ENCODE measurements around the gene ECSCR. TPM values are rescaled to one million over a fixed set of nuclear protein-coding genes. Genes with fewer than 3 reads are reported as not detected.
"Not testable (repeated sequence)": the region's sequence is repeated elsewhere in the genome, so short reads cannot be mapped to it uniquely, and the experiment has no call there.

ECSCR gene
- total RNA-seq, 1 experiment from 2014 or later: not detected

DNA sequence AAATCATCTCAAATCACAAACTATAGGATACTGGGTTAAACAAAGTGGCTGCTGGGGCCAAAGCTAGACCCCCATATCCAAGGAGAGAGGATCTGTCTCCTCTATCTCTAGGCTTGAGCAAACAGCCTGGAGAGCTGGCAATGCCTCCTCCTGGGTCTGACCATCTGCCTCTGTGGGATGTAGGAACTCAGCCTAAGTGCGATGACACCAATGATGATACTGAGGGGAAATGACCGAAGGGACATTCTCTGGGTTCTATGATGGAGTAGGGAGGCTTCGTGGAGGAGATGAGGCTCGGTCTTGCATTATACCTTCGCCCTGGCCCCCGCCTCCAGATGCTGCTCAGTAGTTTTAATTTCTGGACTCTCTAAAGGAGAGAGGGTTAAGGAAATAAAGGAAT, 49.4 kb downstream of the ECSCR start:
- Mint-ChIP-seq H3K36me3 (ENCODE audit: insufficient read depth, unreplicated experiment) (no peaks in the 10 kb centered on the region), H3K9me3 (ENCODE audit: unreplicated experiment) (no peaks in the 10 kb centered on the region), H3K4me1 (ENCODE audit: low read depth, unreplicated experiment) (no peaks in the 10 kb centered on the region), H3K27me3 (ENCODE audit: insufficient read depth, unreplicated experiment) (no peaks in the 10 kb centered on the region), H3K4me3 (ENCODE audit: unreplicated experiment) (no peak overlapping the region), H3K27ac (ENCODE audit: unreplicated experiment) (no peak overlapping the region)
- TF ChIP-seq, protein P1, sequence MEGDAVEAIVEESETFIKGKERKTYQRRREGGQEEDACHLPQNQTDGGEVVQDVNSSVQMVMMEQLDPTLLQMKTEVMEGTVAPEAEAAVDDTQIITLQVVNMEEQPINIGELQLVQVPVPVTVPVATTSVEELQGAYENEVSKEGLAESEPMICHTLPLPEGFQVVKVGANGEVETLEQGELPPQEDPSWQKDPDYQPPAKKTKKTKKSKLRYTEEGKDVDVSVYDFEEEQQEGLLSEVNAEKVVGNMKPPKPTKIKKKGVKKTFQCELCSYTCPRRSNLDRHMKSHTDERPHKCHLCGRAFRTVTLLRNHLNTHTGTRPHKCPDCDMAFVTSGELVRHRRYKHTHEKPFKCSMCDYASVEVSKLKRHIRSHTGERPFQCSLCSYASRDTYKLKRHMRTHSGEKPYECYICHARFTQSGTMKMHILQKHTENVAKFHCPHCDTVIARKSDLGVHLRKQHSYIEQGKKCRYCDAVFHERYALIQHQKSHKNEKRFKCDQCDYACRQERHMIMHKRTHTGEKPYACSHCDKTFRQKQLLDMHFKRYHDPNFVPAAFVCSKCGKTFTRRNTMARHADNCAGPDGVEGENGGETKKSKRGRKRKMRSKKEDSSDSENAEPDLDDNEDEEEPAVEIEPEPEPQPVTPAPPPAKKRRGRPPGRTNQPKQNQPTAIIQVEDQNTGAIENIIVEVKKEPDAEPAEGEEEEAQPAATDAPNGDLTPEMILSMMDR (IDR thresholded peaks at IDR 0.05; ENCODE audit: insufficient read depth in 1 of 2, low read depth in 1 of 2, low read length in 1 of 2, severe bottlenecking in 1 of 2, unreplicated experiment in 1 of 2): no peak
- no TSS peak for BruUV-seq (replicated peaks)
- no peaks in the 10 kb centered on the region for H3K4me1 ChIP-seq
- CTCF ChIA-PET: no interaction called here
- no peaks in the 10 kb centered on the region for H3K9me3 ChIP-seq
- DNase-seq: no peak
- POLR2A ChIA-PET: no interaction called here
- no peaks in the 10 kb centered on the region for H3K36me3 ChIP-seq (ENCODE audit: control insufficient read depth, insufficient read depth, low read length)
- intact Hi-C loops (cut with micrococcal nuclease; ENCODE audit: unreplicated experiment): no loop called here
- H3K27me3 ChIP-seq (replicated peaks; ENCODE audit: control insufficient read depth, insufficient read depth, low read length): no peaks in the 10 kb centered on the region
- no peak overlapping the region for H3K4me3 ChIP-seq (ENCODE audit: low read depth, low read length)

DNA sequence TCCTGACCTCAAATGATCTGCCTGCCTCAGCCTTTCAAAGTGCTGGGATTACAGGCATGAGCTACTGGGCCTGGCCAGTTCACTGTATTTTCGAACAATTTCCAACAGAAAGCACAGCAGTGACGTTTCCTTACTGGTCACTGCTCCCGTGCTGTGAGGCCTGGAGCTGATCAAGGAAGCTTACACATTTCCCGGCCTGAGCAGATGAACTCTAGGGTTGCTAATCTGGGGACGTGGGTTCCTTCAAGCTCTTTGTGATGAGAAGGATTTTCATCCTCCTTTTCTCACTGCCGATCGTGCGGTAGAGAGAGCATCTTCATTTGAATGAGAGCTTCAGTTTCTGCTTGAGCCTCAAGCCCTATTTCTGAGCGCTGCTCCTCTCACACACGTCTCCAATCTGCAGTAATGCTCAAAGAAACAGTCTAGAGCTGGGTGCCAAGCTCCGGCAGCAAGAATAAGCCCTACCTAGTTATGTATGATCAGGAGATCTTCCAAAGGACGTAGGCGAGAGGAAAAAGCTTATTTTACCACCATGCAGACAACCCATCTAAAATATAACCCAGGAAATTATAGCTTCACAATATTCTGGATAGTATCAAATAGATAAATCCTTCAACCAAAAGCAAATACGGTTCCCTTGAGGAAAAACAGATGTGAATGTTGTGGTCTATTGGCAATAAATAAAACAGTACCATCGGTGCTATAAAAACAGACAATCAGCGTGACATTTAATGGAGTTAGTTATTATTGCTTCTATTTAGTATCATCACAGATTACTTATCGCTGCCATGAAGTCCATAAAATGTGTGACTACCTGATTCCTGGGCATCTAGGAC, 51.3 kb downstream of the ECSCR start:
- no peaks in the 10 kb centered on the region for H3K4me1 Mint-ChIP-seq (ENCODE audit: low read depth, unreplicated experiment)
- CTCF ChIA-PET: interaction anchor here (0.5 to 1.1 kb wide), 4 partner anchors 9 to 658 kb away, joined by 3 read pairs; partner anchors contain the start of gene CTNNA1
- H3K27ac Mint-ChIP-seq (ENCODE audit: unreplicated experiment): no peak overlapping the region
- H3K27me3 ChIP-seq (replicated peaks; ENCODE audit: control insufficient read depth, insufficient read depth, low read length): no peaks in the 10 kb centered on the region
- no peaks in the 10 kb centered on the region for H3K36me3 ChIP-seq (ENCODE audit: control insufficient read depth, insufficient read depth, low read length)
- no peaks in the 10 kb centered on the region for H3K36me3 Mint-ChIP-seq (ENCODE audit: insufficient read depth, unreplicated experiment)
- BruUV-seq (replicated peaks): no TSS peak
- H3K9me3 Mint-ChIP-seq (ENCODE audit: unreplicated experiment): no peaks in the 10 kb centered on the region
- DNase-seq: no peak
- no peaks in the 10 kb centered on the region for H3K27me3 Mint-ChIP-seq (ENCODE audit: insufficient read depth, unreplicated experiment)
- intact Hi-C loops (cut with micrococcal nuclease; ENCODE audit: unreplicated experiment): no loop called here
- TF ChIP-seq, protein P1 (IDR thresholded peaks at IDR 0.05; ENCODE audit: insufficient read depth in 1 of 2, low read depth in 1 of 2, low read length in 1 of 2, severe bottlenecking in 1 of 2, unreplicated experiment in 1 of 2): no peak
- no peaks in the 10 kb centered on the region for H3K4me1 ChIP-seq
- no peaks in the 10 kb centered on the region for H3K9me3 ChIP-seq
- H3K4me3 ChIP-seq (ENCODE audit: low read depth, low read length): no peak overlapping the region
- POLR2A ChIA-PET: no interaction called here
- H3K4me3 Mint-ChIP-seq (ENCODE audit: unreplicated experiment): no peak overlapping the region

DNA sequence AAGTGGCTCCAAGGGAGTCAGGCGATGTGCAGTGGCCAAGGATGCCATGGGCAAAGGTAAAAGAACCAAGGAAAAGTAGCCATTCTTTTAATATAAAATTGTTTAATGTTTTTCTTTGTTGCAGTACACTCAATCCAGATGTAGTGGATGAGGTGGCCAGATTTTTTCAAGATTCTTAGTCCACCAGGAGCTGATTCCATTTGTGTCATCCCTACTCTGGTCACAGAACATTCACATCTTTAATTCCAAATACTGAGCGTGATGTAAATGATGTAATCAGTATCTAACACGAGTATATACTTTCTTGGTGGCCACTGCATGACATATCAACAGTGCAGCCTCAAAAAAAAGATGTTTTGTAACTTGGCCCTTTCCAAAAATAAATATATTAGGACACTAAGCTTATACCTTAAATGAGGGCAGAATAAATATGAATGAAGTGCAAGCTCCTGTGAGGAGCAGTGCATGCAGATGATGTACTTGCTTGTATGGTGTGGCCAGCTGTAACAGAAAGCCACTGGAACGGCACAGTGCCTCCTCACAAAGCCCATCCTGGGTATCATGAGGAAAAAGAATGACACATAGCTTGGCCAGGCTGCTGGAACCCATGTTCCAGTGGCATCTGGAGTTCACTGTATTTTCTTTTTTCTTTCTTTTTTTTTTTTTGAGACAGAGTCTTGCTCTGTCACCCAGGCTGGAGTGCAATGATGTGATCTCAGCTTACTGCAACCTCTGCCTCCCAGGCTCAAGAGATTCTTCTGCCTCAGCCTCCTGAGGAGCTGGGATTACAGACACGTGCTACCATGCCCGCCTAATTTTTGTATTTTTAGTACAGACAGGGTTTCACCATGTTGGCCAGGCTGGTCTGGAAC, 52.2 kb downstream of the ECSCR start:
- TF ChIP-seq, protein P1 (IDR thresholded peaks at IDR 0.05; ENCODE audit: insufficient read depth in 1 of 2, low read depth in 1 of 2, low read length in 1 of 2, severe bottlenecking in 1 of 2, unreplicated experiment in 1 of 2): no peak
- BruUV-seq (replicated peaks): no TSS peak
- H3K9me3 Mint-ChIP-seq (ENCODE audit: unreplicated experiment): no peaks in the 10 kb centered on the region

DNA sequence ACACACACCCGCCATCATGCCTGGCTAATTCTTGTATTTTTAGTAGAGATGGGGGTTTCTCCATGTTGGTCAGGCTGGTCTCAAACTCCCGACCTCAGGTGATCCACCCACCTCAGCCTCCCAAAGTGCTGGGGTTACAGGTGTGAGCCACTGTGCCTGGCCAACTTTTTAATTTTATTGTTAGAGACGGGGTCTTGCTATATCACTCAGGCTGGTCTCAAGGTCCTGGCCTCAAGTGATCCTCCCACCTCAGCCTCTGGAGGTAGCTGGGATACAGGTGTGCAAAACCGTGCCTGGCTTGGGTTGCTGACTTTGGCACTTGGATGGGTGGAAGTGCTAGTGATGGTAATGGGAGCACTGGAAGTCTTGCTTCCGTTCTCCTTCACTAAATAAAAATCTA, 53.4 kb downstream of the ECSCR start:
- H3K27me3 Mint-ChIP-seq (ENCODE audit: insufficient read depth, unreplicated experiment); CTCF ChIA-PET: not testable (repeated sequence)

More for the DNA sequence above, 52.2 kb downstream of the ECSCR start:
- no peak overlapping the region for H3K4me3 Mint-ChIP-seq (ENCODE audit: unreplicated experiment)
- Histone ChIP-seq H3K4me1 (no peaks in the 10 kb centered on the region), H3K9me3 (no peaks in the 10 kb centered on the region), H3K27me3 (replicated peaks; ENCODE audit: control insufficient read depth, insufficient read depth, low read length) (no peaks in the 10 kb centered on the region), H3K36me3 (ENCODE audit: control insufficient read depth, insufficient read depth, low read length) (no peaks in the 10 kb centered on the region), H3K4me3 (ENCODE audit: low read depth, low read length) (no peak overlapping the region)
- no peak overlapping the region for H3K27ac Mint-ChIP-seq (ENCODE audit: unreplicated experiment)
- CTCF ChIA-PET: interaction anchor here (0.6 to 1.1 kb wide), 2 partner anchors 10 to 102 kb away, joined by 3 read pairs; no protein-coding TSS in a partner anchor
- POLR2A ChIA-PET: no interaction called here
- intact Hi-C loops (cut with micrococcal nuclease; ENCODE audit: unreplicated experiment): no loop called here
- H3K27me3 Mint-ChIP-seq (ENCODE audit: insufficient read depth, unreplicated experiment): no peaks in the 10 kb centered on the region
- DNase-seq: no peak
- H3K4me1 Mint-ChIP-seq (ENCODE audit: low read depth, unreplicated experiment): no peaks in the 10 kb centered on the region
- no peaks in the 10 kb centered on the region for H3K36me3 Mint-ChIP-seq (ENCODE audit: insufficient read depth, unreplicated experiment)

More for the DNA sequence above, 53.4 kb downstream of the ECSCR start:
- H3K27me3 ChIP-seq (replicated peaks; ENCODE audit: control insufficient read depth, insufficient read depth, low read length); H3K36me3 ChIP-seq (ENCODE audit: control insufficient read depth, insufficient read depth, low read length); H3K4me1 Mint-ChIP-seq (ENCODE audit: low read depth, unreplicated experiment); H3K27ac Mint-ChIP-seq (ENCODE audit: unreplicated experiment); BruUV-seq (replicated peaks); H3K36me3 Mint-ChIP-seq (ENCODE audit: insufficient read depth, unreplicated experiment); H3K4me3 Mint-ChIP-seq (ENCODE audit: unreplicated experiment); DNase-seq; intact Hi-C loops (cut with micrococcal nuclease; ENCODE audit: unreplicated experiment); H3K9me3 ChIP-seq; H3K4me3 ChIP-seq (ENCODE audit: low read depth, low read length); H3K9me3 Mint-ChIP-seq (ENCODE audit: unreplicated experiment); POLR2A ChIA-PET; H3K4me1 ChIP-seq: not testable (repeated sequence)
